Measurements from ENCODE around the gene NMRK2.

NMRK2 gene

GRCh38 chr19:3982701-3983541 lies 50.1 kb downstream of the NMRK2 start:
- DNase-seq = no peak

GRCh38 chr19:3983542-3983914 lies 50.7 kb downstream of the NMRK2 start:
- no peak for DNase-seq

- no peak for DNase-seq
Observed at GRCh38 chr19:3983936-3984583, 51.2 kb downstream of the NMRK2 start.

GRCh38 chr19:3984584-3984907 lies 51.7 kb downstream of the NMRK2 start:
- no peak for DNase-seq

GRCh38 chr19:3984908-3985642 lies 52.2 kb downstream of the NMRK2 start, which contains the start of gene EEF2:
Gene EEF2, minus strand, starts transcription at chr19:3985463. Its CDS starts 83 bp downstream, at chr19:3985380.
- peak; percentile 65 to 83 for DNase-seq

- no peak for DNase-seq
Observed at GRCh38 chr19:3985643-3986259, 52.9 kb downstream of the NMRK2 start.

GRCh38 chr19:3986260-3987041 lies 53.6 kb downstream of the NMRK2 start:
- DNase-seq = peak in 1 of 2 donors; percentile 67

- peak; percentile 36 to 79 for DNase-seq
Observed at GRCh38 chr19:3987619-3988371, 54.9 kb downstream of the NMRK2 start.

GRCh38 chr19:3990815-3991117 lies 57.9 kb downstream of the NMRK2 start:
- no peak for DNase-seq
